ENCODE measurements around the gene WDFY2. TPM values are rescaled to one million over a fixed set of nuclear protein-coding genes. Genes with fewer than 3 reads are reported as not detected.
A peak's percentile ranks its signal among the peaks of the same experiment; 100 is the strongest.
"Not testable (repeated sequence)": the region's sequence is repeated elsewhere in the genome, so short reads cannot be mapped to it uniquely, and the experiment has no call there.

WDFY2 gene
- total RNA-seq, 2 donors from 2014 or later: 25.7 to 31.9 TPM

DNA sequence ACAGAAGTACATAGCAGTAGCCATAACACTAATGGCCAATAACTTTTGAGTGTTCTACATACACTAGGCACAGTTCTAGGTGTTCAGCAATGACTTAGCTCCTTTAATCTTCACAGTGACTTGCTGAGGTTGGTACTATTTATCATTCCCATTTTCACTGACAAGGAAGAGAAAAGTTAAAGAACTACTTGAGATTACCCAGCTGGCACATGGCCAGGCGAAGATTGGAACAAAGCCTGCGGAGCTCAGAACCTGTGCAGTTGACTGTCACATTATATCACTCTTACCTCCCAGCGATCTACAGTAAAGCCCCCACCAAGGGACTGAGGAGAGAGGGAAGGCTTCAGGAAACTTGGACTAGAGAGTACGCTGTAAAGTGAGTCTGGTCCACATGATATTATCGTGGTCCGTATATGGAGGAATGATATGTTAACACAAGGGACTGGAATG is 42.4 kb upstream of the WDFY2 start:
- no peak overlapping the region for H3K4me3 ChIP-seq
- H3K27ac ChIP-seq: peak overlapping the region in 3 of 4 donors; percentile 29 to 37 (median 37)
- no peaks in the 10 kb centered on the region for H3K9me3 ChIP-seq
- H3K4me1 ChIP-seq: peaks cover 15% of the 10 kb centered on the region
- DNase-seq (peak in 3 of 4 donors; percentile 46 to 59 (median 52)), ATAC-seq (peak; percentile 40)
- H3K36me3 ChIP-seq (replicated peaks in 1 of 2; ENCODE audit: insufficient read depth in 1 of 2, low read depth in 2 of 2): no peaks in the 10 kb centered on the region
- WGBS, 2 donors: 9 to 12% methylated on average over 6 of the region's 6 CpGs
- no peaks in the 10 kb centered on the region for H3K27me3 ChIP-seq
- intact Hi-C loops (cut with DNase I): no loop called here
- TF ChIP-seq, protein P1, sequence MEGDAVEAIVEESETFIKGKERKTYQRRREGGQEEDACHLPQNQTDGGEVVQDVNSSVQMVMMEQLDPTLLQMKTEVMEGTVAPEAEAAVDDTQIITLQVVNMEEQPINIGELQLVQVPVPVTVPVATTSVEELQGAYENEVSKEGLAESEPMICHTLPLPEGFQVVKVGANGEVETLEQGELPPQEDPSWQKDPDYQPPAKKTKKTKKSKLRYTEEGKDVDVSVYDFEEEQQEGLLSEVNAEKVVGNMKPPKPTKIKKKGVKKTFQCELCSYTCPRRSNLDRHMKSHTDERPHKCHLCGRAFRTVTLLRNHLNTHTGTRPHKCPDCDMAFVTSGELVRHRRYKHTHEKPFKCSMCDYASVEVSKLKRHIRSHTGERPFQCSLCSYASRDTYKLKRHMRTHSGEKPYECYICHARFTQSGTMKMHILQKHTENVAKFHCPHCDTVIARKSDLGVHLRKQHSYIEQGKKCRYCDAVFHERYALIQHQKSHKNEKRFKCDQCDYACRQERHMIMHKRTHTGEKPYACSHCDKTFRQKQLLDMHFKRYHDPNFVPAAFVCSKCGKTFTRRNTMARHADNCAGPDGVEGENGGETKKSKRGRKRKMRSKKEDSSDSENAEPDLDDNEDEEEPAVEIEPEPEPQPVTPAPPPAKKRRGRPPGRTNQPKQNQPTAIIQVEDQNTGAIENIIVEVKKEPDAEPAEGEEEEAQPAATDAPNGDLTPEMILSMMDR (IDR thresholded peaks at IDR 0.05): no peak
- no peak for TF ChIP-seq POLR2A (IDR thresholded peaks at IDR 0.05)

DNA sequence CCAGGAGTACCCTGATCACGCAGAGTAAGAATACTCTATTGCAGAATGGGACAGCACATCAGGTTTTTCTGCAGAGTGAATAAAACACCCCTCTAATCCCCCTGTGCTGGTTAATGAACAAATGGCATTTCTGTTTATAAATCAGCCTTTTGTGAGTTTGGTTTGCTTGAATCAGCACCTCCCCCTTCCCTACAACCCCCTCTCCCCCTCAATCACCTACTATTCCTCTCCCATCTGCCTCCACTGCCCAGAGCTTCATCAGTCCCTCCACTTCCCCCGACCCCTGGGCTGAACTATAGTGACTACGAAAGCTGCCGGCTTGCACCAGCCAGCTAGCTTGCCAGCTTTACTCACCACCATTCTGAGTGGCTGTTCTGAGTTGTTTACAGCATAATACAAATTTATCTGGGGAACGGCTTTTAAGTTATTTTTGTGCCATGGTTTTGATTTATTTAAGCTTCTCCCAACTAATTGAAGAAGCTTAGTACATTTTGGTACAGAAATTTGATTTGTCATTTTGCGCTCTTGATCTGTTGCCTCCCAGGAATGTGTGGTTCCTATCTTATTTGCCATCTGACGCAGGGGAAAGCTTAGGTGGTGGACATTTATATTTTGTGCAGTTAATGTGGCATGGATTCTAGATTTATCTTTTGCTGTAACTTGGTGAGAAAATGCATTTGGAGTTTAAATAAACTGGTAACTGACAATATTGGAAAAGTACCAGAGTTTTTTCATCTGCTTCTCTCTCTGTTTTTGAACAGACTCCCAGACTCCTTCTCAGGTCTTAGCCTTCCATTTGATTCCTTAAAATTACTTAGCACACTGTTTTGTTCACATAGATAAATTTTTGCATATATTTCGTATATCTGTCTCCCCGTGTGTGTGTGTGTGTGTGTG is 41.7 kb upstream of the WDFY2 start:
- peaks cover 15% of the 10 kb centered on the region for H3K4me1 ChIP-seq
- peak; percentile 76 for ATAC-seq
- WGBS, 2 donors: 13 to 32% methylated on average over 9 of the region's 9 CpGs

DNA sequence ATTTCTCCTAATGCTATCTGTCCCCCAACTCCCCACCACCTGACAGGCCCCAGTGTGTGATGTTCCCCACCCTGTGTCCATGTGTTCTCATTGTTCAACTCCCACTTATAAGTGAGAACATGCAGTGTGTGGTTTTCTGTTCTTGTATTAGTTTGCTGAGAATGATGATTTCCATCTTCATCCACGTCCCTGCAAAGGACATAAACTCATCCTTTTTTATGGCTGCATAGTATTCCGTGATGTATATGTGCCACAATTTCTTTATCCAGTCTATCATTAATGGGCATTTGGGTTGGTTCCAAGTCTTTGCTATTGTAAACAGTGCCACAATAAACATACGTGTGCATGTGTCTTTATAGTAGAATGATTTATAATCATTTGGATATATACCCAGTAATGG is 38.8 kb upstream of the WDFY2 start:
- DNase-seq; H3K36me3 ChIP-seq (replicated peaks in 1 of 2; ENCODE audit: insufficient read depth in 1 of 2, low read depth in 2 of 2); ATAC-seq; H3K9me3 ChIP-seq; H3K4me3 ChIP-seq; H3K27me3 ChIP-seq; H3K27ac ChIP-seq; intact Hi-C loops (cut with DNase I): not testable (repeated sequence)
- WGBS, 2 donors: 68 to 77% methylated on average over 3 of the region's 3 CpGs
- peaks cover 15% of the 10 kb centered on the region for H3K4me1 ChIP-seq

More for the DNA sequence above, 41.7 kb upstream of the WDFY2 start:
- no peak overlapping the region for H3K4me3 ChIP-seq
- H3K36me3 ChIP-seq (replicated peaks in 1 of 2; ENCODE audit: insufficient read depth in 1 of 2, low read depth in 2 of 2): no peaks in the 10 kb centered on the region
- TF ChIP-seq POLR2A (IDR thresholded peaks at IDR 0.05): no peak
- TF ChIP-seq, protein P1 (IDR thresholded peaks at IDR 0.05): no peak
- no peaks in the 10 kb centered on the region for H3K27me3 ChIP-seq
- intact Hi-C loops (cut with DNase I): no loop called here
- peak in 3 of 4 donors; percentile 21 to 53 (median 29) for DNase-seq
- H3K9me3 ChIP-seq: no peaks in the 10 kb centered on the region
- peak overlapping the region in 3 of 4 donors; percentile 29 to 37 (median 37) for H3K27ac ChIP-seq

DNA sequence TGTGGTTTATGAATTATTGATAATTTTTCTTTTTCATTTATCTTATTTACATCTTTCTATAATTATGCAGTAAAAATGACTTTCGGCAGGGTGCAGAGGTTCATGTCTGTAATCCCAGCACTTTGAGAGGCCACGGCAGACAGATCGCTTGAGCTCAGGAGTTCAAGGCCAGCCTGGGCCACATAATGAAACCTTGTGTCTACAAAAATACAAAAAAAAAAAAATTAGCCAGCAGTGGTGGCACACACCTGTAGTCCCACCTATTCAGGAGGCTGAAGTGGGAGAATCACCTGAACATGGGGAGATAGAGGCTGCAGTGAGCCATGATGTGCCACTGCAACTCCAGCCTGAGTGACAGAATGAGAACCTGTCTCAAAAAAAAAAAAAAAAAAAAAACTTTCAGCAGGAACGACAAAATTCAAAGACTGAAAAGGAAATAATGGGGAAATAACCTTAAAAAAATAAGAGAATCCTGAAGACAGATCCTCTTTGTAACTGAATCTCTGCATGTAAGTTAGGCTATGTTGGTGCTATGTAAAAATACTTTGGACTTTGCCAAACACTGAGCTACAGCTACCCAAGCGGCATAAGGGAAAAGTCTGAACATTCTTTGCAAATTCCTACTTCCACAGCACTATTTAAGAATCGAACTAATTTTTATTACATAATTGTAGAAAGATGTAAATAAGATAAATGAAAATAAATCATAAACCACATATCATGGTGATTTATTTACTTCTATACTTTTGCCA is 36.7 kb upstream of the WDFY2 start:
- intact Hi-C loops (cut with DNase I): no loop called here
- WGBS, 2 donors: 71 to 72% methylated on average over 6 of the region's 6 CpGs
- H3K4me3 ChIP-seq: no peak overlapping the region
- DNase-seq (no peak), ATAC-seq (no peak)
- no peaks in the 10 kb centered on the region for H3K27me3 ChIP-seq
- peaks cover 18% of the 10 kb centered on the region for H3K4me1 ChIP-seq
- no peaks in the 10 kb centered on the region for H3K9me3 ChIP-seq
- no peak overlapping the region for H3K27ac ChIP-seq
- H3K36me3 ChIP-seq (replicated peaks in 1 of 2; ENCODE audit: insufficient read depth in 1 of 2, low read depth in 2 of 2): no peaks in the 10 kb centered on the region
- TF ChIP-seq POLR2A (IDR thresholded peaks at IDR 0.05): no peak
- TF ChIP-seq, protein P1 (IDR thresholded peaks at IDR 0.05): no peak

DNA sequence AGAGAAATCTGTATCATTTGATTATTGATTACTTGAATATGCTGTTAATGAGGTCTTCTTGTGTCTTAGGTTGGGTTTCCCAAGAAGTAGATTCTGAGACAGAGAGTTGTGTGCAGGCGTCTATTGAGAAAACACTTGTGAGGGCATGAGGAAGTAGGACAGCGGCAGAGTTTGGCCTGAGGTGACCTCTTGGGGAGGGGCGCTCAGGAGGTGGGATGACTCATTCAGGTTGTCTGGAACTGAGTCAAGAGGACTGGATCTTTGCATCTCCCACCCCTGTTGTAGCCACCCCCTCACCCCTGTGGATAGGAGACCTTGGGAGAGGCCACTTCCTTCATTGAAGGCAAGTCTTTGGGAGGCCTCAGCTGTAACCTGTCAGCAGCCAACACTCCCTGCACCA is 35.2 kb upstream of the WDFY2 start:
- H3K4me3 ChIP-seq: no peak overlapping the region

More for the DNA sequence above, 35.2 kb upstream of the WDFY2 start:
- TF ChIP-seq POLR2A (IDR thresholded peaks at IDR 0.05): no peak
- WGBS, 2 donors: 46 to 80% methylated on average over 3 of the region's 3 CpGs
- Histone ChIP-seq H3K9me3 (no peaks in the 10 kb centered on the region), H3K27me3 (no peaks in the 10 kb centered on the region), H3K36me3 (replicated peaks in 1 of 2; ENCODE audit: insufficient read depth in 1 of 2, low read depth in 2 of 2) (no peaks in the 10 kb centered on the region), H3K27ac (no peak overlapping the region), H3K4me1 (peaks cover 15% of the 10 kb centered on the region)
- ATAC-seq: peak; percentile 47
- peak; percentile 18 to 64 (median 38) for DNase-seq
- intact Hi-C loops (cut with DNase I): no loop called here

Measured in body of pancreas (tissue), 4 donors.